ENCODE data around the gene HEBP2.
A peak's percentile ranks its signal among the peaks of the same experiment; 100 is the strongest.

Gene HEBP2

GRCh38 chr6:138383776-138384175, 20.2 kb upstream of the HEBP2 start:
- H3K9me3 ChIP-seq: no peaks in the 10 kb centered on the region
- in situ Hi-C loops (cut with MboI; ENCODE audit: low sequenced_read_pairs): no loop called here

GRCh38 chr6:138386897-138387296, 17.1 kb upstream of the HEBP2 start:
- no peaks in the 10 kb centered on the region for H3K27me3 ChIP-seq (ENCODE audit: low read depth)
- no peak overlapping the region for H3K4me3 ChIP-seq
- no peaks in the 10 kb centered on the region for H3K36me3 ChIP-seq (replicated peaks)
- no peaks in the 10 kb centered on the region for H3K9me3 ChIP-seq
- in situ Hi-C loops (cut with MboI; ENCODE audit: low sequenced_read_pairs): no loop called here
- H3K4me1 ChIP-seq: peaks cover 5% of the 10 kb centered on the region; the same call in 1 of the 2 replicates
- DNase-seq (ENCODE audit: low spot score in 2 of 2): no peak

More at GRCh38 chr6:138383776-138384175, 20.2 kb upstream of the HEBP2 start:
- H3K4me1 ChIP-seq: peaks cover 1% of the 10 kb centered on the region; the same call in 1 of the 2 replicates
- no peak for DNase-seq (ENCODE audit: low spot score in 2 of 2)
- no peaks in the 10 kb centered on the region for H3K36me3 ChIP-seq (replicated peaks)
- H3K27me3 ChIP-seq (ENCODE audit: low read depth): no peaks in the 10 kb centered on the region
- no peak overlapping the region for H3K4me3 ChIP-seq

- Histone ChIP-seq H3K9me3 (no peaks in the 10 kb centered on the region), H3K27me3 (ENCODE audit: low read depth) (no peaks in the 10 kb centered on the region), H3K36me3 (replicated peaks) (no peaks in the 10 kb centered on the region), H3K4me1 (peaks cover 5% of the 10 kb centered on the region; the same call in 1 of the 2 replicates), H3K4me3 (no peak overlapping the region)
- in situ Hi-C loops (cut with MboI; ENCODE audit: low sequenced_read_pairs): no loop called here
- DNase-seq (ENCODE audit: low spot score in 2 of 2): no peak
Measured at GRCh38 chr6:138387577-138388368, 16.2 kb upstream of the HEBP2 start.

- in situ Hi-C loops (cut with MboI; ENCODE audit: low sequenced_read_pairs): no loop called here
- peaks cover 5% of the 10 kb centered on the region; the same call in 1 of the 2 replicates for H3K4me1 ChIP-seq
Measured at GRCh38 chr6:138389551-138389950, 14.5 kb upstream of the HEBP2 start.

GRCh38 chr6:138393871-138394783, 9.9 kb upstream of the HEBP2 start:
- Histone ChIP-seq H3K27me3 (ENCODE audit: low read depth) (no peaks in the 10 kb centered on the region), H3K4me1 (peaks cover under 1% of the 10 kb centered on the region; the same call in 1 of the 2 replicates), H3K9me3 (no peaks in the 10 kb centered on the region), H3K36me3 (replicated peaks) (no peaks in the 10 kb centered on the region), H3K4me3 (no peak overlapping the region)
- DNase-seq (ENCODE audit: low spot score in 2 of 2): no peak
- in situ Hi-C loops (cut with MboI; ENCODE audit: low sequenced_read_pairs): no loop called here

More at GRCh38 chr6:138389551-138389950, 14.5 kb upstream of the HEBP2 start:
- Histone ChIP-seq H3K36me3 (replicated peaks) (no peaks in the 10 kb centered on the region), H3K4me3 (no peak overlapping the region), H3K27me3 (ENCODE audit: low read depth) (no peaks in the 10 kb centered on the region), H3K9me3 (no peaks in the 10 kb centered on the region)
- DNase-seq (ENCODE audit: low spot score in 2 of 2): no peak

GRCh38 chr6:138396709-138397108, 7.3 kb upstream of the HEBP2 start:
- no peaks in the 10 kb centered on the region for H3K4me1 ChIP-seq
- H3K36me3 ChIP-seq (replicated peaks): no peaks in the 10 kb centered on the region
- no peaks in the 10 kb centered on the region for H3K27me3 ChIP-seq (ENCODE audit: low read depth)
- in situ Hi-C loops (cut with MboI; ENCODE audit: low sequenced_read_pairs): no loop called here
- no peak overlapping the region for H3K4me3 ChIP-seq
- no peak for DNase-seq (ENCODE audit: low spot score in 2 of 2)
- H3K9me3 ChIP-seq: no peaks in the 10 kb centered on the region

- Histone ChIP-seq H3K4me3 (no peak overlapping the region), H3K27me3 (ENCODE audit: low read depth) (no peaks in the 10 kb centered on the region), H3K36me3 (replicated peaks) (no peaks in the 10 kb centered on the region), H3K9me3 (no peaks in the 10 kb centered on the region), H3K4me1 (no peaks in the 10 kb centered on the region)
- in situ Hi-C loops (cut with MboI; ENCODE audit: low sequenced_read_pairs): no loop called here
- no peak for DNase-seq (ENCODE audit: low spot score in 2 of 2)
Measured at GRCh38 chr6:138397128-138398122, 6.6 kb upstream of the HEBP2 start.

GRCh38 chr6:138400326-138400725, 3.7 kb upstream of the HEBP2 start:
- Histone ChIP-seq H3K36me3 (replicated peaks) (no peaks in the 10 kb centered on the region), H3K4me3 (no peak overlapping the region), H3K9me3 (no peaks in the 10 kb centered on the region), H3K27me3 (ENCODE audit: low read depth) (no peaks in the 10 kb centered on the region), H3K4me1 (peaks cover 8% of the 10 kb centered on the region)
- DNase-seq (ENCODE audit: low spot score in 2 of 2): no peak
- in situ Hi-C loops (cut with MboI; ENCODE audit: low sequenced_read_pairs): no loop called here

- in situ Hi-C loops (cut with MboI; ENCODE audit: low sequenced_read_pairs): no loop called here
- no peaks in the 10 kb centered on the region for H3K27me3 ChIP-seq (ENCODE audit: low read depth)
- H3K4me1 ChIP-seq: peaks cover 16% of the 10 kb centered on the region
- no peak overlapping the region for H3K4me3 ChIP-seq
- peaks cover 15% of the 10 kb centered on the region for H3K36me3 ChIP-seq (replicated peaks)
- no peaks in the 10 kb centered on the region for H3K9me3 ChIP-seq
- DNase-seq (ENCODE audit: low spot score in 2 of 2): no peak
Measured at GRCh38 chr6:138401960-138402837, 1.8 kb upstream of the HEBP2 start.

GRCh38 chr6:138402838-138403187, 1.2 kb upstream of the HEBP2 start:
- peaks cover 21% of the 10 kb centered on the region for H3K36me3 ChIP-seq (replicated peaks)
- H3K4me1 ChIP-seq: peaks cover 16% of the 10 kb centered on the region
- H3K27me3 ChIP-seq (ENCODE audit: low read depth): no peaks in the 10 kb centered on the region
- H3K9me3 ChIP-seq: no peaks in the 10 kb centered on the region
- in situ Hi-C loops (cut with MboI; ENCODE audit: low sequenced_read_pairs): no loop called here
- DNase-seq (ENCODE audit: low spot score in 2 of 2): no peak
- no peak overlapping the region for H3K4me3 ChIP-seq

GRCh38 chr6:138403324-138403800, 661 bp upstream of the HEBP2 start:
- DNase-seq (ENCODE audit: low spot score in 2 of 2): peak in 1 of 2 experiments; percentile 50
- H3K27me3 ChIP-seq (ENCODE audit: low read depth): no peaks in the 10 kb centered on the region
- no peaks in the 10 kb centered on the region for H3K9me3 ChIP-seq
- H3K4me3 ChIP-seq: peak overlapping the region; percentile 69
- H3K36me3 ChIP-seq (replicated peaks): peaks cover 27% of the 10 kb centered on the region
- H3K4me1 ChIP-seq: peaks cover 16% of the 10 kb centered on the region
- in situ Hi-C loops (cut with MboI; ENCODE audit: low sequenced_read_pairs): no loop called here

- no peaks in the 10 kb centered on the region for H3K9me3 ChIP-seq
- in situ Hi-C loops (cut with MboI; ENCODE audit: low sequenced_read_pairs): no loop called here
- no peaks in the 10 kb centered on the region for H3K27me3 ChIP-seq (ENCODE audit: low read depth)
- peaks cover 41% of the 10 kb centered on the region for H3K36me3 ChIP-seq (replicated peaks)
- H3K4me1 ChIP-seq: peaks cover 16% of the 10 kb centered on the region
- peak in 1 of 2 experiments; percentile 33 for DNase-seq (ENCODE audit: low spot score in 2 of 2)
- peak overlapping the region; percentile 69 for H3K4me3 ChIP-seq
Measured at GRCh38 chr6:138404666-138405337, 779 bp downstream of the HEBP2 start.

All from HAP-1 (cell line).